Measurements from ENCODE around the gene TRIM41.

TRIM41 gene

GRCh38 chr5:181193656-181194055 is 29.4 kb upstream of the TRIM41 start:
- no peak for TF ChIP-seq CTCF (IDR thresholded peaks at IDR 0.05; ENCODE audit: low read depth, low read length)
- no peak overlapping the region for H3K4me3 ChIP-seq (replicated peaks in 1 of 2; ENCODE audit: low read depth in 2 of 2, low read length in 2 of 2)
- no peak for DNase-seq (ENCODE audit: low read depth in 2 of 2)

GRCh38 chr5:181194489-181195248 is 28.4 kb upstream of the TRIM41 start:
- H3K4me3 ChIP-seq (replicated peaks in 1 of 2; ENCODE audit: low read depth in 2 of 2, low read length in 2 of 2) = no peak overlapping the region
- no peak for TF ChIP-seq CTCF (IDR thresholded peaks at IDR 0.05; ENCODE audit: low read depth, low read length)
- no peak for DNase-seq (ENCODE audit: low read depth in 2 of 2)

GRCh38 chr5:181195249-181195761 is 27.8 kb upstream of the TRIM41 start:
- DNase-seq (ENCODE audit: low read depth in 2 of 2) = no peak
- no peak overlapping the region for H3K4me3 ChIP-seq (replicated peaks in 1 of 2; ENCODE audit: low read depth in 2 of 2, low read length in 2 of 2)
- no peak for TF ChIP-seq CTCF (IDR thresholded peaks at IDR 0.05; ENCODE audit: low read depth, low read length)

- TF ChIP-seq CTCF (IDR thresholded peaks at IDR 0.05; ENCODE audit: low read depth, low read length) = no peak
- DNase-seq (ENCODE audit: low read depth in 2 of 2) = no peak
- H3K4me3 ChIP-seq (replicated peaks in 1 of 2; ENCODE audit: low read depth in 2 of 2, low read length in 2 of 2) = no peak overlapping the region
Measured at GRCh38 chr5:181197326-181197951, 25.6 kb upstream of the TRIM41 start.

GRCh38 chr5:181198106-181198685 is 24.9 kb upstream of the TRIM41 start:
- TF ChIP-seq CTCF (IDR thresholded peaks at IDR 0.05; ENCODE audit: low read depth, low read length) = no peak
- DNase-seq (ENCODE audit: low read depth in 2 of 2) = no peak
- no peak overlapping the region for H3K4me3 ChIP-seq (replicated peaks in 1 of 2; ENCODE audit: low read depth in 2 of 2, low read length in 2 of 2)

- no peak for TF ChIP-seq CTCF (IDR thresholded peaks at IDR 0.05; ENCODE audit: low read depth, low read length)
- no peak overlapping the region for H3K4me3 ChIP-seq (replicated peaks in 1 of 2; ENCODE audit: low read depth in 2 of 2, low read length in 2 of 2)
- DNase-seq (ENCODE audit: low read depth in 2 of 2) = no peak
Measured at GRCh38 chr5:181198905-181199519, 24.1 kb upstream of the TRIM41 start.

Measured in cardiac fibroblast (primary cell).